Measurements from ENCODE around the gene DOHH. TPM values are rescaled to one million over a fixed set of nuclear protein-coding genes. Genes with fewer than 3 reads are reported as not detected.

Gene DOHH
- polyA plus RNA-seq, 1 donor (not counting 4 experiments of a cell fraction or from before 2014, with no cell fraction given), result 4.2 TPM

DNA sequence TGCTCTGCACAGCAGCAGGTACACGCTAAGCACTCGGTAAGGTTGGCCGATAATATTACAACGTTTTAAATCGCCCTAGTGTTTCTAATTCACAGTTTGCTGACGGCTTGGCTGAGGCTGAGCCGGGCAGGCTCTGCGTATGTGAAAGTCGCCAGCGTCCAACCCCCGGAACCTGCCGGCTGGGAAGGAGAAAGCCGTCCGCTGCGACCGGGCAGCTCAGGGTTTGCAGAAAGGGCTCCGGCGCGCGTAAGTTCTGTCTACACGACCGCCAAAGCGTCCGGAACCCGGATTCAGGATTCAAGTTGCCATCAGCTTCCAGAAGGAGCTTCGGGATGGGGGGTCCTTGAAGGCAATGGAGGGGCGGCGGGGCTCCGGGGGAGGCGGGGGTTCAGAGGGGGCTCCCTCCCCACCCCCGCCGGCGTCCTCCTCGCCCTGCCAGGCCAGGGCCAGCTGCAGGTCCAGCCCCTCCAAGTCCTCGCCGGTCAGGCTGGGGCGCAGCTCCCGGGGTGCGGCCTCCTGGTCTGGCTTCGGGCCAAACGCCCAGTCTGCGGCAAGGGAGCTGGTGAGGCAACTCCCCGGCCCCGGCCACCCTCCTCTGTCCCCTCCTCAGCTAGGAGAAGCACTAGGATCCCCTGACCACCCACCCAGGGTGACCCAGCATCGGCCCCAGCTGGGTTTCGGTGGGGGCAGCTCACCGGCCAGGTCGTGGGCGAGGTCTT, 17.8 kb downstream of the DOHH start:
- H2AFZ ChIP-seq (ENCODE audit: control insufficient read depth, low read length), result no peak overlapping the region
- no peak overlapping the region for H3K27ac ChIP-seq (ENCODE audit: control insufficient read depth, insufficient read depth, low read length)
- no peaks in the 10 kb centered on the region for H3K9me1 ChIP-seq (ENCODE audit: control insufficient read depth, extremely low read depth, insufficient read depth, low read length)
- no peak for FAIRE-seq
- H3K4me1 ChIP-seq (ENCODE audit: control insufficient read depth, extremely low read depth, insufficient read depth, low read length), result no peaks in the 10 kb centered on the region
- DNase-seq (ENCODE audit: low read depth, low spot score), result no peak
- H3K4me3 ChIP-seq (ENCODE audit: control insufficient read depth in 2 of 3, extremely low read depth in 1 of 3, insufficient read depth in 2 of 3, low read depth in 1 of 3, low read length in 3 of 3), result no peak overlapping the region
- TF ChIP-seq, protein P1, sequence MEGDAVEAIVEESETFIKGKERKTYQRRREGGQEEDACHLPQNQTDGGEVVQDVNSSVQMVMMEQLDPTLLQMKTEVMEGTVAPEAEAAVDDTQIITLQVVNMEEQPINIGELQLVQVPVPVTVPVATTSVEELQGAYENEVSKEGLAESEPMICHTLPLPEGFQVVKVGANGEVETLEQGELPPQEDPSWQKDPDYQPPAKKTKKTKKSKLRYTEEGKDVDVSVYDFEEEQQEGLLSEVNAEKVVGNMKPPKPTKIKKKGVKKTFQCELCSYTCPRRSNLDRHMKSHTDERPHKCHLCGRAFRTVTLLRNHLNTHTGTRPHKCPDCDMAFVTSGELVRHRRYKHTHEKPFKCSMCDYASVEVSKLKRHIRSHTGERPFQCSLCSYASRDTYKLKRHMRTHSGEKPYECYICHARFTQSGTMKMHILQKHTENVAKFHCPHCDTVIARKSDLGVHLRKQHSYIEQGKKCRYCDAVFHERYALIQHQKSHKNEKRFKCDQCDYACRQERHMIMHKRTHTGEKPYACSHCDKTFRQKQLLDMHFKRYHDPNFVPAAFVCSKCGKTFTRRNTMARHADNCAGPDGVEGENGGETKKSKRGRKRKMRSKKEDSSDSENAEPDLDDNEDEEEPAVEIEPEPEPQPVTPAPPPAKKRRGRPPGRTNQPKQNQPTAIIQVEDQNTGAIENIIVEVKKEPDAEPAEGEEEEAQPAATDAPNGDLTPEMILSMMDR (optimal IDR thresholded peaks at IDR 0.05 in 1 of 3, IDR thresholded peaks at IDR 0.05 in 1 of 3, conservative IDR thresholded peaks at IDR 0.05 in 1 of 3; ENCODE audit: extremely low read depth in 1 of 3, insufficient read depth in 2 of 3, low read length in 3 of 3), result no peak
- no peak for TF ChIP-seq EZH2 (IDR thresholded peaks at IDR 0.05; ENCODE audit: low read length)
- H3K79me2 ChIP-seq (ENCODE audit: control insufficient read depth, insufficient read depth, low read length), result no peaks in the 10 kb centered on the region
- H3K9me3 ChIP-seq (ENCODE audit: control insufficient read depth, low read depth, low read length), result no peaks in the 10 kb centered on the region
- H3K9ac ChIP-seq (ENCODE audit: control insufficient read depth, extremely low read depth, insufficient read depth, low read length), result no peak overlapping the region
- H4K20me1 ChIP-seq (ENCODE audit: control insufficient read depth, extremely low read depth, insufficient read depth, low read length), result peaks cover 3% of the 10 kb centered on the region
- H3K36me3 ChIP-seq (ENCODE audit: control insufficient read depth in 2 of 2, extremely low read depth in 1 of 2, insufficient read depth in 2 of 2, low read length in 2 of 2), result peaks cover 0 to 2% of the 10 kb centered on the region in 2 experiments
- dilution Hi-C loops (cut with MboI; ENCODE audit: extremely low pct_ligation_motif_present, low sequenced_read_pairs), result no loop called here
- no peak overlapping the region for H3K4me2 ChIP-seq (ENCODE audit: control insufficient read depth, extremely low read depth, insufficient read depth, low read depth, low read length)
- H3K27me3 ChIP-seq (ENCODE audit: control insufficient read depth, extremely low read depth, insufficient read depth, low read length), result peaks cover 26% of the 10 kb centered on the region

- H3K4me1 ChIP-seq (ENCODE audit: control insufficient read depth, extremely low read depth, insufficient read depth, low read length), result no peaks in the 10 kb centered on the region
- H3K9me1 ChIP-seq (ENCODE audit: control insufficient read depth, extremely low read depth, insufficient read depth, low read length), result no peaks in the 10 kb centered on the region
- H3K9me3 ChIP-seq (ENCODE audit: control insufficient read depth, low read depth, low read length), result no peaks in the 10 kb centered on the region
- TF ChIP-seq, protein P1 (optimal IDR thresholded peaks at IDR 0.05 in 1 of 3, IDR thresholded peaks at IDR 0.05 in 1 of 3, conservative IDR thresholded peaks at IDR 0.05 in 1 of 3; ENCODE audit: extremely low read depth in 1 of 3, insufficient read depth in 2 of 3, low read length in 3 of 3), result no peak
- no peak for TF ChIP-seq EZH2 (IDR thresholded peaks at IDR 0.05; ENCODE audit: low read length)
- DNase-seq (ENCODE audit: low read depth, low spot score), result no peak
- no peak overlapping the region for H3K27ac ChIP-seq (ENCODE audit: control insufficient read depth, insufficient read depth, low read length)
- no peaks in the 10 kb centered on the region for H3K36me3 ChIP-seq (ENCODE audit: control insufficient read depth in 2 of 2, extremely low read depth in 1 of 2, insufficient read depth in 2 of 2, low read length in 2 of 2)
- H3K4me2 ChIP-seq (ENCODE audit: control insufficient read depth, extremely low read depth, insufficient read depth, low read depth, low read length), result no peak overlapping the region
- H3K79me2 ChIP-seq (ENCODE audit: control insufficient read depth, insufficient read depth, low read length), result no peaks in the 10 kb centered on the region
- dilution Hi-C loops (cut with MboI; ENCODE audit: extremely low pct_ligation_motif_present, low sequenced_read_pairs), result no loop called here
- H3K9ac ChIP-seq (ENCODE audit: control insufficient read depth, extremely low read depth, insufficient read depth, low read length), result no peak overlapping the region
- no peak for FAIRE-seq
- H3K4me3 ChIP-seq (ENCODE audit: control insufficient read depth in 2 of 3, extremely low read depth in 1 of 3, insufficient read depth in 2 of 3, low read depth in 1 of 3, low read length in 3 of 3), result no peak overlapping the region
- H3K27me3 ChIP-seq (ENCODE audit: control insufficient read depth, extremely low read depth, insufficient read depth, low read length), result peaks cover 26% of the 10 kb centered on the region
- H4K20me1 ChIP-seq (ENCODE audit: control insufficient read depth, extremely low read depth, insufficient read depth, low read length), result peaks cover 3% of the 10 kb centered on the region
- H2AFZ ChIP-seq (ENCODE audit: control insufficient read depth, low read length), result no peak overlapping the region
Measured at GRCh38 chr19:3481241-3482090, 19.0 kb downstream of the DOHH start.

All from keratinocyte (primary cell).